MM.1S (cell line): ENCODE measurements around the gene TEX101.

Source experiments
- CTCF ChIP-seq: fragments of 300-600 bp; sonication (generic); IDR thresholded peaks from 2 replicates; pipeline ENCODE4 v1.5.1; 2016; ENCODE audit warnings: antibody characterized with exemption, low read length, mixed read lengths
- EZH2 ChIP-seq: fragments of 300-600 bp; sonication (generic); optimal IDR thresholded peaks from 2 replicates; pipeline ENCODE3; 2017; ENCODE audit warnings: low read depth, mild to moderate bottlenecking, antibody characterized with exemption, low read length, mixed read lengths
- EZH2phosphoT487 ChIP-seq: fragments of 300-600 bp; sonication (generic); IDR thresholded peaks from 2 replicates; pipeline ENCODE4 v1.6.1; 2018; ENCODE audit warnings: antibody characterized with exemption, low read length

- TF ChIP-seq CTCF (no peak), EZH2 (no peak), EZH2phosphoT487 (no peak)
Measured at GRCh38 chr19:43430976-43431375, 16.3 kb downstream of the TEX101 start.
